A549 (cell line): ENCODE data around the gene RUNX2.

Source experiments
- FOSL2 ChIP-seq, 2 experiments: fragments of 450-650 bp in 1 of 2; fragments of >200 bp in 1 of 2; sonication (Bioruptor Twin) in 1 of 2; formaldehyde crosslinking; IDR thresholded peaks; 2 replicates each; pipeline versions ENCODE4 v1.5.0 to v1.6.1; 2016 to 2020; ENCODE audit warnings: mild to moderate bottlenecking in 1 of 2, moderate library complexity in 1 of 2
- RCOR1 ChIP-seq: fragments of 150-350 bp; IDR thresholded peaks from 2 replicates; pipeline ENCODE4 v1.6.1; 2014; ENCODE audit warnings: antibody characterized with exemption, low read length, low read depth
- TF ChIP-seq, protein P1 (sequence below): fragments of >200 bp; sonication (Bioruptor Twin); formaldehyde crosslinking; IDR thresholded peaks from 3 replicates; pipeline ENCODE4 v1.6.1; 2016
- TF ChIP-seq, protein P2 (sequence below): fragments of >200 bp; sonication (Bioruptor Twin); formaldehyde crosslinking; IDR thresholded peaks from 3 replicates; pipeline ENCODE4 v1.5.1; 2016

DNA sequence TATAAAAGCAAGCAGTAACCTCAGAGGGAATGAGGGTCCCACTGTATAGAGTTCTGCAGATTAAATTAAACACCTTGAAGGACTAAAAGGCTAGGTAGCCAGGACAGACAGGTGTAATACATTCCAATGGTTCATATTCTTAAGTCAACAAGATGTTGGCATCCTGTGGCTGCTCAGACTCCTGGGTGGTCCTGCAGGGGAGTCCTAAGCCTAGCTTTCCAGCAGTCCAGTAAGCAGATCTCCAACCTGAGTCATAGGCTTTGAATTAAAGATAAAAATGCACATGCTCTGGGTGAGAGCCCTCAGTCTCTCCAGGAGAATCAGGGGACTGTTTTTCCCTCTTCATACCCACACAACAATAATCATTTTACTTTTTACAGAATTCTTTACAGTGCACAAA is 356.9 kb downstream of the RUNX2 start:
- TF ChIP-seq FOSL2 (IDR thresholded peaks at IDR 0.05) (no peak), FOSL2 (CRISPR knock-in tag; IDR thresholded peaks at IDR 0.05) (no peak), RCOR1 (no peak)
- TF ChIP-seq, protein P1, sequence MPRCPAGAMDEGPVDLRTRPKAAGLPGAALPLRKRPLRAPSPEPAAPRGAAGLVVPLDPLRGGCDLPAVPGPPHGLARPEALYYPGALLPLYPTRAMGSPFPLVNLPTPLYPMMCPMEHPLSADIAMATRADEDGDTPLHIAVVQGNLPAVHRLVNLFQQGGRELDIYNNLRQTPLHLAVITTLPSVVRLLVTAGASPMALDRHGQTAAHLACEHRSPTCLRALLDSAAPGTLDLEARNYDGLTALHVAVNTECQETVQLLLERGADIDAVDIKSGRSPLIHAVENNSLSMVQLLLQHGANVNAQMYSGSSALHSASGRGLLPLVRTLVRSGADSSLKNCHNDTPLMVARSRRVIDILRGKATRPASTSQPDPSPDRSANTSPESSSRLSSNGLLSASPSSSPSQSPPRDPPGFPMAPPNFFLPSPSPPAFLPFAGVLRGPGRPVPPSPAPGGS, result no peak
- TF ChIP-seq, protein P2, sequence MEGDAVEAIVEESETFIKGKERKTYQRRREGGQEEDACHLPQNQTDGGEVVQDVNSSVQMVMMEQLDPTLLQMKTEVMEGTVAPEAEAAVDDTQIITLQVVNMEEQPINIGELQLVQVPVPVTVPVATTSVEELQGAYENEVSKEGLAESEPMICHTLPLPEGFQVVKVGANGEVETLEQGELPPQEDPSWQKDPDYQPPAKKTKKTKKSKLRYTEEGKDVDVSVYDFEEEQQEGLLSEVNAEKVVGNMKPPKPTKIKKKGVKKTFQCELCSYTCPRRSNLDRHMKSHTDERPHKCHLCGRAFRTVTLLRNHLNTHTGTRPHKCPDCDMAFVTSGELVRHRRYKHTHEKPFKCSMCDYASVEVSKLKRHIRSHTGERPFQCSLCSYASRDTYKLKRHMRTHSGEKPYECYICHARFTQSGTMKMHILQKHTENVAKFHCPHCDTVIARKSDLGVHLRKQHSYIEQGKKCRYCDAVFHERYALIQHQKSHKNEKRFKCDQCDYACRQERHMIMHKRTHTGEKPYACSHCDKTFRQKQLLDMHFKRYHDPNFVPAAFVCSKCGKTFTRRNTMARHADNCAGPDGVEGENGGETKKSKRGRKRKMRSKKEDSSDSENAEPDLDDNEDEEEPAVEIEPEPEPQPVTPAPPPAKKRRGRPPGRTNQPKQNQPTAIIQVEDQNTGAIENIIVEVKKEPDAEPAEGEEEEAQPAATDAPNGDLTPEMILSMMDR, result no peak
